Muscle layer of duodenum (tissue), 2 donors: ENCODE data around the gene KCNT1.

ENCODE experiments used
- H3K27ac ChIP-seq: one replicate; pipeline ENCODE4 v1.7.0; 2013; ENCODE audit warnings: mild to moderate bottlenecking, low read length
- H3K27me3 ChIP-seq: one replicate; pipeline ENCODE4 v1.7.0; 2013; ENCODE audit warnings: low read depth, mild to moderate bottlenecking, control low read depth, low read length
- H3K36me3 ChIP-seq, 2 donors: one replicate each; pipeline ENCODE4 v1.7.0; 2013; ENCODE audit warnings: low read length in 2 of 2, control low read depth in 1 of 2, mild to moderate bottlenecking in 1 of 2; ENCODE audit not compliant: insufficient read depth in 2 of 2, control insufficient read depth in 1 of 2
- H3K4me1 ChIP-seq, 2 donors: one replicate each; pipeline ENCODE4 v1.7.0; 2013; ENCODE audit warnings: low read length in 2 of 2, mild to moderate bottlenecking in 2 of 2, control low read depth in 1 of 2, moderate library complexity in 1 of 2; ENCODE audit not compliant: insufficient read depth in 2 of 2, control insufficient read depth in 1 of 2
- H3K4me3 ChIP-seq, 2 donors: one replicate each; pipeline ENCODE4 v1.7.0; 2013; ENCODE audit warnings: low read length in 2 of 2, low read depth in 1 of 2, mild to moderate bottlenecking in 1 of 2
- H3K9me3 ChIP-seq, 2 donors: one replicate each; pipeline ENCODE4 v1.7.0; 2013; ENCODE audit warnings: low read length in 2 of 2, control low read depth in 1 of 2, mild to moderate bottlenecking in 1 of 2; ENCODE audit not compliant: control insufficient read depth in 1 of 2
- donor health status: healthy.

KCNT1 gene

GRCh38 chr9:135779571-135779970, 77.6 kb downstream of the KCNT1 start:
- Histone ChIP-seq H3K27me3 (no peaks in the 10 kb centered on the region), H3K4me1 (no peaks in the 10 kb centered on the region)

GRCh38 chr9:135780086-135780485, 78.1 kb downstream of the KCNT1 start:
- Histone ChIP-seq H3K4me1 (no peaks in the 10 kb centered on the region), H3K27me3 (no peaks in the 10 kb centered on the region), H3K9me3 (no peaks in the 10 kb centered on the region), H3K36me3 (no peaks in the 10 kb centered on the region), H3K27ac (no peak overlapping the region), H3K4me3 (no peak overlapping the region)

More at GRCh38 chr9:135779571-135779970, 77.6 kb downstream of the KCNT1 start:
- Histone ChIP-seq H3K9me3 (no peaks in the 10 kb centered on the region), H3K27ac (no peak overlapping the region), H3K4me3 (no peak overlapping the region), H3K36me3 (no peaks in the 10 kb centered on the region)

DNA sequence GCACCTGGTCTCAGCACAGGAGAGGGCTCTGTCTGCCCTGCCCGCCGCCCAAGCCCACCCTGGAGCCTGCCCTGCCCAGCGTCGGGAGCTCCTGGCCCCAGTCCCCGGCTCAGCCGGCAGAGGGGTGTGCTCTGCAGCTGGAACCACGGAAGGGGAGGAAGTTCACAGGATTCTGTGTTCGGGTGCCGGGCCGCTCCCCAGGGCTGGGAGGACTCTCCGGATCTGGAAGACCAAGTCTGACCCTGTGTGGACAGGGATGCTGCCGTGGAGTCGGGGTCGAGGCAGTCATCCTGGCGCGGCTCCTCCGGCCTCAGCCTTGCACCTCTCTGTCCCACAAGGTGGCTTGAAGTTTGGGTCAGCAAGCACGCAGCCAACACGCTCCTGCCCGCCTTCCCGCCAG, 78.6 kb downstream of the KCNT1 start:
- Histone ChIP-seq H3K27ac (no peak overlapping the region), H3K27me3 (no peaks in the 10 kb centered on the region), H3K4me1 (no peaks in the 10 kb centered on the region), H3K36me3 (no peaks in the 10 kb centered on the region), H3K9me3 (no peaks in the 10 kb centered on the region), H3K4me3 (no peak overlapping the region)

- Histone ChIP-seq H3K27me3 (no peaks in the 10 kb centered on the region), H3K4me3 (no peak overlapping the region), H3K9me3 (no peaks in the 10 kb centered on the region), H3K4me1 (no peaks in the 10 kb centered on the region), H3K36me3 (no peaks in the 10 kb centered on the region), H3K27ac (no peak overlapping the region)
Observed at GRCh38 chr9:135782946-135783345, 81.0 kb downstream of the KCNT1 start.

- H3K27ac ChIP-seq: no peak overlapping the region
- no peaks in the 10 kb centered on the region for H3K36me3 ChIP-seq
- no peaks in the 10 kb centered on the region for H3K9me3 ChIP-seq
- no peaks in the 10 kb centered on the region for H3K4me1 ChIP-seq
- H3K4me3 ChIP-seq: no peak overlapping the region
- H3K27me3 ChIP-seq: no peaks in the 10 kb centered on the region
Observed at GRCh38 chr9:135783540-135784245, 81.7 kb downstream of the KCNT1 start.

DNA sequence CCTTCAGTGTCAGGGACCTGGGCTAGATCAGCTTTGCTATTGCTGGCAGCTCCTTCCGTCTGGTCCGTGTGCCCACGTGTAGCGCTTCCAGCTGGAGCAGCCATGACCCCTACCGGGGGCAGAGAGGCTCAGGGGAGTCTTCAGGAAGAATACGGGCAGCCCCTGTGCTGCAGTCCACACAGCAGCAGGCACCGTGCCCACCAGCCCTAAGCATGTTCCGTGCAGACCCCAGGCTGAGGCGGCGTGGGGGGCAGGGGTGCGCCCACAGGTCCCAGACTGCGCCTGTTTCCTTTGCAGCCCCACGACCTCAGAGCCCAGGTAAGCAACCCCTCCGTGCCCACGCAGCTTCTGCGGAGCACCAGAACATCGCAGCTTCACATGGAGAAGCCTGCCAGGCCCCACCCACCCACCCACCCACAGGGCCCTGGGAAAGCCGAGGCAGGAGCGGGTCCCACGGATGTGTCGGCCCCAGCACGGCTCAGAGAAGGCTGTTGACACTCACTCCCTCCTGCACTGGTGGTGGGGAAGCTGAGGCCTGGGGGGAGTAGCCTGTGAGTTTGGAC, 83.1 kb downstream of the KCNT1 start:
- H3K36me3 ChIP-seq: no peaks in the 10 kb centered on the region
- no peak overlapping the region for H3K4me3 ChIP-seq
- H3K4me1 ChIP-seq: no peaks in the 10 kb centered on the region
- H3K9me3 ChIP-seq: no peaks in the 10 kb centered on the region
- H3K27ac ChIP-seq: no peak overlapping the region
- no peaks in the 10 kb centered on the region for H3K27me3 ChIP-seq

DNA sequence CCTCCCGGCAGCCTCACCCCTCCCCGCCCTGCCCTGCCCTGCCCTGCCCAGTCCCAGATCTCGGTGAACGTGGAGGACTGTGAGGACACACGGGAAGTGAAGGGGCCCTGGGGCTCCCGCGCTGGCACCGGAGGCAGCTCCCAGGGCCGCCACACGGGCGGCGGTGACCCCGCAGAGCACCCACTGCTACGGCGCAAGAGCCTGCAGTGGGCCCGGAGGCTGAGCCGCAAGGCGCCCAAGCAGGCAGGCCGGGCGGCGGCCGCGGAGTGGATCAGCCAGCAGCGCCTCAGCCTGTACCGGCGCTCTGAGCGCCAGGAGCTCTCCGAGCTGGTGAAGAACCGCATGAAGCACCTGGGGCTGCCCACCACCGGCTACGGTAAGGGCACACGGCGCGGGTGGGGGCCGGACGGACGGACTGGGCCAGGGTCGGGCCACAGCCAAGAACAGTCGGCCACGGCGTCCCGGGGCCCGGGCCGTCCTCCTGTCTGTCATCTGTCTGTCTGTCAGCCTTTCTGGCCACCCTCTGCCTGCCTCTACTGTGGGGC, 84.2 kb downstream of the KCNT1 start:
- H3K36me3 ChIP-seq: no peaks in the 10 kb centered on the region
- H3K27me3 ChIP-seq: no peaks in the 10 kb centered on the region
- H3K4me3 ChIP-seq: no peak overlapping the region
- H3K4me1 ChIP-seq: no peaks in the 10 kb centered on the region
- H3K27ac ChIP-seq: no peak overlapping the region
- H3K9me3 ChIP-seq: no peaks in the 10 kb centered on the region

DNA sequence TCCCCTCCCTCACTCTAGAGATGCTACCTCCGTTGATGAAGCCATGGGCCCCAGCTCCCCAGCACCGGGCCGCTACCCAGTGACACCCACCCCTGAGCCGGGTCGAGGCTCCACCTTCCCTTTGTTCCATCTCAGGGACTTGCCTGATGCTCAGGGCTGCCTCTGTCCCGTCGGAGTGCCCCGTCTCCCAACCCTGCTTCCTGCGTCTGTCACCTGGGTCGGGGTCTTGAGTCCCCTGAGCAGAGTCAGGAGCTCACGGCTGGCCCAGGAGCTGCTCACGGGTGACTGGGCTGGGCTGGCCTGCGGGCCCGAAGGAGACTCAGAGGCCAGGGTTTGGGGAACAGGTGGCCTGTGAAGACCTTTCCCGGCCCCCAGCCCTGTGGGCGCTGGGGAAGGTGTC, 85.3 kb downstream of the KCNT1 start:
- Histone ChIP-seq H3K4me3 (no peak overlapping the region), H3K27ac (no peak overlapping the region), H3K9me3 (no peaks in the 10 kb centered on the region), H3K4me1 (no peaks in the 10 kb centered on the region), H3K36me3 (no peaks in the 10 kb centered on the region), H3K27me3 (no peaks in the 10 kb centered on the region)

- no peak overlapping the region for H3K27ac ChIP-seq
- H3K4me3 ChIP-seq: no peak overlapping the region
- H3K27me3 ChIP-seq: no peaks in the 10 kb centered on the region
- H3K36me3 ChIP-seq: no peaks in the 10 kb centered on the region
- H3K4me1 ChIP-seq: no peaks in the 10 kb centered on the region
- no peaks in the 10 kb centered on the region for H3K9me3 ChIP-seq
Observed at GRCh38 chr9:135787776-135788575, 86.0 kb downstream of the KCNT1 start.

DNA sequence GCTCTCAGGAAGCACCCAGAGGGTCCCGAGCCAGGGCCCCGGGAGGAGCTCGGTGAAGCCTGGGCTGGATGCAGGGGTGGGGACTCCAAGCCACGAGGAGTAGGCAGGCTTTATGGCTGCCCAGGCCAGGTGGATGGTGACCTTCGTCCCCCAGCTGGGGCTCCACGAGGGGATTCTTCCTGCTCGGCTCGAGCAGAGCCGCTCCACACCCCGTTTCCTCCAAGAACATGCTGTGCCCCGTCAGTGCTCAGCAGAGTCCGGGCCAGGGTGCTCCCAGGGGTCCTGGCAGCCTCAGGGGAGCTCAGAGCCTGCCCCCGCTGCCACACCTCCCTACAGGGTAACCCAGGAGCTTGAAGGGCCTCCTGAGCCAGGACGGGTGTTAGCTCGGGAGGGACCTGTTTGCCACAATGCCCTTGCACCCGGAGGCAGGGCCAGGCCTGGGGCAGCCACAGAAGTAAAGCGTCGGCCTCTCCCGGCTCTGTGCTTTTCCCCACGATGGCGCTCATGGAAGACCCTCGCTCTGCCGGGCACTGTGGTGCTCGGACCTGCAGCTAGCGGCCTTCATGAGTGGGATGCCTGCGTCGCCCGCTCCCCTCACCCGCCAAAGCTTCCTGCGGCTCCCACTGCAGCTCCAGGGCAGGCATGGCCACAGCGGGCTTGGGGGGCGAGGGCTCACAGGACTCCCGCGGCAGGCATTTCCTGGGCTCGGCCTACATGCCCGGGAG, 86.8 kb downstream of the KCNT1 start:
- Histone ChIP-seq H3K27me3 (no peaks in the 10 kb centered on the region), H3K4me3 (no peak overlapping the region), H3K36me3 (no peaks in the 10 kb centered on the region), H3K9me3 (no peaks in the 10 kb centered on the region), H3K4me1 (no peaks in the 10 kb centered on the region), H3K27ac (no peak overlapping the region)

- Histone ChIP-seq H3K9me3 (no peaks in the 10 kb centered on the region), H3K4me3 (no peak overlapping the region), H3K36me3 (no peaks in the 10 kb centered on the region), H3K27ac (no peak overlapping the region), H3K4me1 (no peaks in the 10 kb centered on the region), H3K27me3 (no peaks in the 10 kb centered on the region)
Observed at GRCh38 chr9:135789838-135790291, 87.9 kb downstream of the KCNT1 start.
